Right lobe of liver (tissue), 6 donors: ENCODE data around the gene NUB1. TPM values are rescaled to one million over a fixed set of nuclear protein-coding genes. Genes with fewer than 3 reads are reported as not detected.

Experiments
- ATAC-seq, 4 donors: fragments of 200-7000 bp; cut with Tn5 transposase; one replicate each; pipeline ENCODE4 v1.9.1; 2020; ENCODE audit warnings: mild to moderate bottlenecking in 4 of 4, moderate library complexity in 4 of 4
- DNase-seq, 3 donors: peaks; one replicate each; pipeline ENCODE4 v3.0.0-alpha.2; 2020
- H3K27ac ChIP-seq, 3 donors: fragments of 200-600 bp; one replicate each; pipeline ENCODE4 v1.8.0; 2022
- H3K27me3 ChIP-seq, 2 donors: fragments of 200-600 bp; one replicate each; pipeline ENCODE4 v1.8.0; 2022
- H3K36me3 ChIP-seq, 4 donors: fragments of 200-600 bp; sonication (generic) in 1 of 4; one replicate each; pipeline versions ENCODE4 v1.5.1 to v1.8.0; 2017 to 2022; ENCODE audit warnings: control low read depth in 1 of 4
- H3K4me1 ChIP-seq, 4 donors: fragments of 200-600 bp; sonication (generic) in 1 of 4; one replicate each; pipeline versions ENCODE4 v1.5.1 to v1.8.0; 2017 to 2022; ENCODE audit warnings: control low read depth in 1 of 4
- H3K4me3 ChIP-seq, 3 donors: fragments of 200-600 bp; one replicate each; pipeline ENCODE4 v1.8.0; 2022
- H3K9me3 ChIP-seq, 4 donors: fragments of 200-600 bp; sonication (generic) in 1 of 4; one replicate each; pipeline versions ENCODE4 v1.5.1 to v1.8.0; 2017 to 2022; ENCODE audit warnings: control low read depth in 1 of 4
- CTCF ChIP-seq, 4 donors: fragments of 200-600 bp in 3 of 4; fragments of 450-650 bp in 1 of 4; IDR thresholded peaks; one replicate each; pipeline versions ENCODE4 v1.5.1 to v1.8.0; 2016 to 2022; ENCODE audit warnings: antibody characterized with exemption in 4 of 4, mild to moderate bottlenecking in 2 of 4
- POLR2A ChIP-seq: fragments of 450-650 bp; IDR thresholded peaks from one replicate; pipeline ENCODE4 v1.6.1; 2017; ENCODE audit warnings: antibody characterized with exemption, mild to moderate bottlenecking
- WGBS: methylation state at CpG from one replicate; pipeline ENCODE4 v1.1.6; 2018; ENCODE audit warnings: low coverage, low lambda C conversion rate; ENCODE audit not compliant: insufficient coverage; ENCODE audit errors: missing lambda C conversion rate; 5-methylcytosine and 5-hydroxymethylcytosine counted together
- intact Hi-C, 2 donors: fragments of 100-400 bp; cut with DNase I; formaldehyde crosslinking; loops; one replicate each; pipeline versions ENCODE4 v1.11.2 to v1.14.1; 2022
- total RNA-seq, 6 experiments: library from RNA; depleted of rRNA in 2 of 6; stranded (reverse); fragments of >200 nt in 2 of 6; fragmentation: NEBNext Ultra II Directional in 3 of 6; extraction: Animal tissue kit (Norgen Biotek cat#: 25700) in 3 of 6; gene quantifications; one replicate each; pipeline versions ENCODE4 v1.1.0 to v1.2.4, GENCODE V29; 2016 to 2023
- donor health status: DM: no; HTN: yes; CAD: no.
- donor health status: DM: no; HTN: no; CAD: no.
- donor health status: DM: no; HTN: no; CAD: no.
- donor health status: DM: no; HTN: yes; CAD: no.
- donor health status: DM: no; HTN: yes; CAD: no.

NUB1 gene
- total RNA-seq, 6 experiments from 2014 or later: 21.1 to 31.3 (median 26.2) TPM

- H3K4me1 ChIP-seq: peaks cover 0 to 4% (median 0%) of the 10 kb centered on the region in 4 donors
- DNase-seq (peak in 2 of 3 donors; percentile 46 to 56), ATAC-seq (peak; percentile 33 to 79 (median 44))
- 61% methylated on average over 13 of the region's 16 CpGs for WGBS
- no peaks in the 10 kb centered on the region for H3K36me3 ChIP-seq
- no peak overlapping the region for H3K27ac ChIP-seq
- peaks cover 0 to 8% of the 10 kb centered on the region in 2 donors for H3K27me3 ChIP-seq
- no peak overlapping the region for H3K4me3 ChIP-seq
- intact Hi-C loops: no loop called here
- no peaks in the 10 kb centered on the region for H3K9me3 ChIP-seq
- no peak for TF ChIP-seq CTCF (IDR thresholded peaks at IDR 0.05)
- no peak for TF ChIP-seq POLR2A
Measured at GRCh38 chr7:151386301-151387160, 44.9 kb downstream of the NUB1 start.

- no peak overlapping the region for H3K4me3 ChIP-seq
- intact Hi-C loops: no loop called here
- no peaks in the 10 kb centered on the region for H3K4me1 ChIP-seq
- no peaks in the 10 kb centered on the region for H3K9me3 ChIP-seq
- TF ChIP-seq POLR2A: no peak
- TF ChIP-seq CTCF (IDR thresholded peaks at IDR 0.05): no peak
- H3K27ac ChIP-seq: no peak overlapping the region
- ATAC-seq (peak in 1 of 4 donors; percentile 2), DNase-seq (peak in 1 of 3 donors; percentile 37)
- H3K36me3 ChIP-seq: no peaks in the 10 kb centered on the region
- WGBS: 67% methylated on average over 1 of the region's 24 CpGs
- peaks cover 0 to under 1% of the 10 kb centered on the region in 2 donors for H3K27me3 ChIP-seq
Measured at GRCh38 chr7:151387161-151388006, 45.8 kb downstream of the NUB1 start.

DNA sequence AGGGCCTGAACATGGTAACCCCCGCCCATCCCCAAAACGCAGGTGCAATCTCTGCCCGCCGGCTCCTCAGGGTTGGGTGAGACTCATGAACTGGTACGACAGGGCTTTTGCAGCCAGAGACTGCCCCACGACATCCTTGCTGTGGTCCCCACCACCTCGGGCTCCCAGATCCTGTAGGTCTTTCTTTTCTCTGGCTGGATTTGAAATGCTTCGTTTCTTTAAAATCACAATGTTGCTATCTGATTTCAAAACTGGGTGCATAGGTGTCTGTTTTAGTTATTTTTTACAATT is 46.3 kb downstream of the NUB1 start:
- Histone ChIP-seq H3K4me1 (no peaks in the 10 kb centered on the region), H3K9me3 (no peaks in the 10 kb centered on the region), H3K27me3 (no peaks in the 10 kb centered on the region), H3K27ac (no peak overlapping the region), H3K4me3 (no peak overlapping the region), H3K36me3 (no peaks in the 10 kb centered on the region)
- no peak for ATAC-seq
- DNase-seq: peak in 1 of 3 donors; percentile 40
- intact Hi-C loops: no loop called here
- WGBS: 85% methylated on average over 2 of the region's 8 CpGs
- TF ChIP-seq CTCF (IDR thresholded peaks at IDR 0.05) (no peak), POLR2A (no peak)

GRCh38 chr7:151388430-151388829 is 46.8 kb downstream of the NUB1 start:
- no peaks in the 10 kb centered on the region for H3K9me3 ChIP-seq
- H3K27ac ChIP-seq: no peak overlapping the region
- intact Hi-C loops: no loop called here
- no peaks in the 10 kb centered on the region for H3K36me3 ChIP-seq
- H3K4me1 ChIP-seq: no peaks in the 10 kb centered on the region
- ATAC-seq: no peak
- H3K4me3 ChIP-seq: no peak overlapping the region
- DNase-seq: peak in 1 of 3 donors; percentile 46
- TF ChIP-seq POLR2A (no peak), CTCF (IDR thresholded peaks at IDR 0.05) (no peak)
- no peaks in the 10 kb centered on the region for H3K27me3 ChIP-seq
- 84% methylated on average over 3 of the region's 10 CpGs for WGBS
